Transverse colon (tissue), 4 donors: ENCODE measurements around the gene LIME1.

Experiments used
- POLR2A ChIP-seq: fragments of 450-650 bp; IDR thresholded peaks from one replicate; pipeline ENCODE4 v1.6.1; 2016; ENCODE audit warnings: antibody characterized with exemption, mild to moderate bottlenecking, moderate library complexity
- POLR2AphosphoS5 ChIP-seq, 3 donors: sonication (generic); formaldehyde crosslinking; IDR thresholded peaks; one replicate each; pipeline ENCODE4 v1.6.1; 2016; ENCODE audit warnings: antibody characterized with exemption in 3 of 3
- TF ChIP-seq, protein P1 (sequence below), 5 experiments: fragments of 200-600 bp in 3 of 5; fragments of 450-650 bp in 2 of 5; sonication (generic) in 3 of 5; IDR thresholded peaks; 1 replicate in 2 of 5; 2 replicates in 3 of 5; pipeline ENCODE4 v1.5.1; 2016 to 2017; ENCODE audit warnings: antibody characterized with exemption in 5 of 5, inconsistent platforms in 3 of 5, mild to moderate bottlenecking in 2 of 5, moderate library complexity in 1 of 5

DNA sequence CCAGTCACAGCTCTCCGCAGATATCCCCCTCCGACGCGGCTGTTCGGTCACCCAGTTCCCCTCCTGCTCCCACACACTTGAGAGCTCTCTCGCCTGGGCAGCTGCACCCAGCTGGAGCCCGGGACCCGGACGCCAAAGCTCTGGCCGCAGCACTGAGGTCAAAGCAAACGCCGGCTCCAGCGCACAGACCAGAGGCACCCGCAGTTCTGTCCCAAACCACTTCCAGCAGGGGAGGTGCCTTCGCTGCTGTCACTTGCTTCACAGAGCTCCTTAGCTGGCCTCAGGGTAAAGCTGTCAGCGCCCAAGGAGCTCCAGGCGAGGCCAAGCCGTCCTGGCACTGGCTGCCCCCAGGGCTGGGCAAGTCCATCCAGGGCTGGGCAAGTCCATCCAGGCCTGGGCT, 31.0 kb downstream of the LIME1 start:
- TF ChIP-seq, protein P1, sequence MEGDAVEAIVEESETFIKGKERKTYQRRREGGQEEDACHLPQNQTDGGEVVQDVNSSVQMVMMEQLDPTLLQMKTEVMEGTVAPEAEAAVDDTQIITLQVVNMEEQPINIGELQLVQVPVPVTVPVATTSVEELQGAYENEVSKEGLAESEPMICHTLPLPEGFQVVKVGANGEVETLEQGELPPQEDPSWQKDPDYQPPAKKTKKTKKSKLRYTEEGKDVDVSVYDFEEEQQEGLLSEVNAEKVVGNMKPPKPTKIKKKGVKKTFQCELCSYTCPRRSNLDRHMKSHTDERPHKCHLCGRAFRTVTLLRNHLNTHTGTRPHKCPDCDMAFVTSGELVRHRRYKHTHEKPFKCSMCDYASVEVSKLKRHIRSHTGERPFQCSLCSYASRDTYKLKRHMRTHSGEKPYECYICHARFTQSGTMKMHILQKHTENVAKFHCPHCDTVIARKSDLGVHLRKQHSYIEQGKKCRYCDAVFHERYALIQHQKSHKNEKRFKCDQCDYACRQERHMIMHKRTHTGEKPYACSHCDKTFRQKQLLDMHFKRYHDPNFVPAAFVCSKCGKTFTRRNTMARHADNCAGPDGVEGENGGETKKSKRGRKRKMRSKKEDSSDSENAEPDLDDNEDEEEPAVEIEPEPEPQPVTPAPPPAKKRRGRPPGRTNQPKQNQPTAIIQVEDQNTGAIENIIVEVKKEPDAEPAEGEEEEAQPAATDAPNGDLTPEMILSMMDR (IDR thresholded peaks at IDR 0.05), result no peak
- TF ChIP-seq POLR2A (no peak), POLR2AphosphoS5 (IDR thresholded peaks at IDR 0.05) (no peak)
